Activated CD4-positive, alpha-beta T cell treated with anti-CD3 and anti-CD28 coated beads, Interleukin-2, amount 50 U/mL, for 1 hour (primary cell): ENCODE results near the gene USB1.

Experiments
- DNase-seq: peaks from one replicate; pipeline ENCODE4 v3.0.0-alpha.2; 2020

USB1 gene

DNA sequence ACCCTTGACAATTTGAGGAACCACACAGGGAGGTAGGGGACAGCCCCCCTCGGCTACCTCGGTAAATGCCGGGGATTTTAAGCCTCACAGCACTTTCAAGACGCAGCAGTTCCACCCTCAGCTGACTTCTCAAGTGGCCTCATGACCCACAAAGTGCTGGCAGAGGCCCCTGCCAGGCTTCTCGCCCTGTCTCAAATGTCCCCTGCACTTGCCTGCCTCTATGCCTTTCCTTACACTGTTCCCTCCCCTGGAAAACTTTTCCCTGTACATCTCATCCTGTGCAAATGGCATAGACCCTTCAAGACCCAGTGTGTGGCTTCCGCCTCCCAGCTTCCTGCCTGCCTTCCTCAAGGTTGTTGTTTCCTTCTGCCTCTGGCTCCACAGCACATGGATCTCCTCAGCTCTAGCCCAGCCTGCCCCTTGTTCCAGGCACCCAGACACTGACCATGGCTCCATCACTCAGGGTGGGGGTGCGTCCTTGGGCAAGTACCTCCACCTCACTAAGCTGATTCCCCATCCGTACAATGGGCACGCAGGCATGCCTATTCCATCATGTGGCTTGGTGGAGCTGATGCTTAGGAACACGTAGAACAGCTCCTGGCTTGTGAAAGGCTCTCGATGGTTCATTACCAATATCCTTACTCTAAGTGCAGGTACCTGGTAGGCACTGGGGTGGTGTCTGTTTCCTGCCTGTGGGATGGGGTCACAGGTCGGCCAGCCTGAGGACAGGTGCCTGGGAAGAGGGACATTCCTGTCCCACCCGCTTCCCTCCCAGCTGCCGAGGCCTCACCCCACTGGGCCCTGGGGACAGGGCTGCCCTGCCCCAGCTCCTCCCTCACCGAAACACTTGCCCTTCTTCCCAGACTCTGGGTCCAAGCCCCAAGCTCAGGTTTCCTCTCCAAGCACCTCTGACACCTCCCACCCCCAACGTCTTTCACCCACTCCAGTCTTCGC is 48.3 kb downstream of the USB1 start:
- DNase-seq: no peak

- no peak for DNase-seq
Measured at GRCh38 chr16:58051296-58051695, 50.1 kb downstream of the USB1 start.

DNA sequence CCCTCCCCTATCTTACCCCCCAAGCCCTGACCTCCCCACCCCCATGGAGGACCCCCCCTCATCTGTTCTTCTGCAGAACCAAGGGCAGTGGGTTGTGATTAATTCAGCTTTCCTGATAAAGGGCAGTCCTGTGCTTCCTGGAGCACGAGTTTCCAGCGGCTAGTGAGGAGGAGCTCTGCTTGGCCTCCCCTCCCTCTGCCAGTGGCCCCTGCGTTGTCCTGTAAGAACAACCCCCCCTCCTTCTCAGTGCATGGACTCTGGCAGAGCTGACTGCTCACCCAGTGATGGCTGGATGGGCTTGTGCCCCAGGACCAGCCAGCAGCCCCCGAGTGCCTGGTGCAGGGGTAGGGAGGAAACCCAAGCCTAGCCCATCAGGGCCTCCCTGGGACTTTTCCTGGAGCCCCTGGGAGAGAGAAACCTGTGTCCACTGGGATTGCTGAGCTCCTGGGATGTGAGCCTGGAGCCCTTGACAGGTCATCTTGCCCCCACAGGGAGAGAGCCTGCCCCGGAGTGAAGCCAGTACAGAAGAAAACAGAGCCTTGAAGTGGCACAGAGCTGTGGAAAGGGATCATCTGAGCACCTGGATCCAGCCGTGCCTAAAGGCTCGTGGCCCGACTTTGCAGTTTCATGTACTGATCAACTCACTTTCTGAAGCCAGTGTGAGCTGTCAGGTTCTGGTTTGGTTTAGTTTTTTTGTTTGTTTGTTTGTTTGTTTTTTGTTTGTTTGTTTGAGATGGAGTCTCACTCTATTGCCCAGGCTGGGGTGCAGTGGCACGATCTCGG is 50.8 kb downstream of the USB1 start:
- DNase-seq: no peak

- DNase-seq: no peak
Measured at GRCh38 chr16:58053682-58054005, 52.4 kb downstream of the USB1 start.

DNA sequence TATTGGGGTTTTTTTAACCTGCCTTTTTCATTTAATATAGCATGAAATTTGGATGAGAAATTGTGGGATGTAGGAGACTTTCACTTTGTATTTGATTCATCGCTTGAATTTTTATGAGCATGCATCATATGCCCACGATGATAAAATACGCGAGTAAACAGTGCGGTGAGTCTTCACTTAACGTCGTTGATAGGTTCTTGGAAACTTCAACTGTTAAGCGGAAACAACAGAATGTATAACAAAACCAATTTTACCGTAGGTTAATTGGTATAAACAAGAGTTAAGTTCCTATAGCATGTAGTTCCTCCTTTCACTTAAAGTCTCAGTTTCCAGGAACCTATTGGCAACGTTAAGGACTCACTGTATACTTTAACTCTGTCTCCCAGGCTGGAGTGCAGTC is 53.1 kb downstream of the USB1 start:
- no peak for DNase-seq

GRCh38 chr16:58056580-58056979 is 55.4 kb downstream of the USB1 start:
- no peak for DNase-seq

DNA sequence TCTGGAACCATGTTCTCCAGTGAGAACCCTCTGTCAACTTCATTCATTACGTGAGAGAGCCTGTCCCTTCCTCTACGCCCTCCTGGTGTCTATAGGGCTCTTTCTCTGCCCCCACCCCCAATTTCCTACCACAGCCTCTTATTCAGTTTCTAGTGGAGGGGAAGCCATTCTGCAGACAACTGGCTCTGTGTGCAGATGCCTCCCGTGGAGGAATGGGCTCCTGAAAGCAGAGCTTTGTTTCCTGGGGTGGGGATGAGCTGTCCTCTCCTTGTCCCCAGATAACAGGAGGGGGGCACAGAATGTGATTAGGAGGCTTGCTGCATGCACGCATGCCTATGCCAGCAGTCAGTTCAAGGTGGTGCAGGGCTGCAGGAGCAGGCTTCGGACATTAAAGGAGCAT is 55.9 kb downstream of the USB1 start:
- DNase-seq: no peak

GRCh38 chr16:58057784-58058183 is 56.6 kb downstream of the USB1 start:
- DNase-seq: no peak

- no peak for DNase-seq
Measured at GRCh38 chr16:58062821-58063220, 61.6 kb downstream of the USB1 start.

DNA sequence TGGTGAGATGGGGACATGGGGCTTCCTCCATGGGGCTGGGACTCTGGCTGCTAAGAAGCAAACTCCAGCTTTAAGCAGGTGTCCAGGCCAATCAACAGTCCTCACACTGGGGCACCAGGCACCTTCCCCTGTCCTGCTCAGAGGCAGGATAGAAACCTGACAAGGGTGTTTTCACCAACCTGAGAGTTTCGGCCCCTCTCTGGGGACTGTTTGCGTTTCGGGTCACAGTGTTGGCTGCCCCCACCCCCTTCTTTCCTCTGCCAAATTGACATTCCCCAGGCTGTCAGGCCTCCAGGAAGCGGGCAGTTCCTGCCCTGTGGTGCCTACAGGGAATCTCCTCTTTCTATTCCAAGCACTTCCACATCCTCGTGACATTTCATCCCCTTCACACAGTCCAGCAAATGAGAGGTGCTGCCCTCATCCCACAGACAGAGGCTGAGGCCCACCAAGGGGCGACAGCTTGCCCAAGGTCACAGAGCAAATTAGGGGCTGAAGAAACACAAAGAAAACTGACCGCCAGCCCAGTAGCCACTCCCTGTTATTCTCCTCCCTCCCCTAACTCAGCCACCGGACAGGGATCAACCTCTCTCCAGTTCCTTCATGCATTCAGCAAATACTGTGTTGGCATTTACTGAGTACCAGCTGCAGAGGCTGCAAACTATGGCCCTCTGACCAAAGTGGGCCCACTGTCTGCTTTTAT is 62.3 kb downstream of the USB1 start:
- no peak for DNase-seq

GRCh38 chr16:58070585-58070984 is 69.4 kb downstream of the USB1 start:
- no peak for DNase-seq
